Measurements from ENCODE around the gene TTLL8. TPM values are rescaled to one million over a fixed set of nuclear protein-coding genes. Genes with fewer than 3 reads are reported as not detected.

The TTLL8 gene
- total and polyA plus RNA-seq, 2 of the 8 experiments (the other 6 are each of a cell fraction or from before 2014, with no cell fraction given) = not detected

GRCh38 chr22:49998718-49999062 lies 59.4 kb downstream of the TTLL8 start:
- H2AK5ac ChIP-seq (ENCODE audit: low read depth, low read length) = no peak overlapping the region; the same call in none of the 2 replicates
- no peak overlapping the region for H3K18ac ChIP-seq (ENCODE audit: extremely low read depth, low read length)
- no peaks in the 10 kb centered on the region for H3K9me3 ChIP-seq (ENCODE audit: insufficient read depth in 2 of 2, low read depth in 1 of 2, low read length in 1 of 2)
- ChIA-PET CTCF (ENCODE audit: partially characterized antibody) (interaction anchor here (1.5 kb wide), 1 partner anchor 11 kb away, joined by 5 read pairs; no protein-coding TSS in a partner anchor), POLR2A (ENCODE audit: partially characterized antibody) (no interaction called here)
- no peak overlapping the region for H4K8ac ChIP-seq (ENCODE audit: extremely low read depth, insufficient read depth, low read length)
- peak overlapping the region; percentile 78 for H3K4ac ChIP-seq (replicated peaks; ENCODE audit: insufficient read length, low read depth, low read length)
- peak overlapping the region; percentile 95; the same call in 1 of the 2 replicates for H2BK15ac ChIP-seq (ENCODE audit: low read length)
- no peak overlapping the region for H3K27ac ChIP-seq (ENCODE audit: low read depth, low read length)
- H3K9ac ChIP-seq (replicated peaks in 1 of 4; ENCODE audit: extremely low read depth in 1 of 4, low read depth in 3 of 4, low read length in 3 of 4) = no peak overlapping the region
- H3K27me3 ChIP-seq (replicated peaks in 1 of 4; ENCODE audit: control insufficient read depth in 3 of 4, extremely low read depth in 1 of 4, insufficient read depth in 3 of 4, low read length in 3 of 4) = peaks cover 10 to 22% (median 12%) of the 10 kb centered on the region in 4 experiments; a peak in 6 of 7 replicates
- no peak overlapping the region for H3K14ac ChIP-seq (ENCODE audit: insufficient read length)
- H3K23ac ChIP-seq (ENCODE audit: insufficient read length) = no peak overlapping the region
- no peak overlapping the region for H4K5ac ChIP-seq (ENCODE audit: insufficient read length, low read depth, low read length)
- H3K4me2 ChIP-seq (ENCODE audit: insufficient read depth in 1 of 2, low read depth in 2 of 2, low read length in 2 of 2) = peak overlapping the region; percentile 56 to 93
- FAIRE-seq = no peak
- H2BK5ac ChIP-seq (ENCODE audit: low read depth, low read length) = peak overlapping the region; percentile 77; the same call in 1 of the 2 replicates
- TF ChIP-seq TBP (IDR thresholded peaks at IDR 0.05; ENCODE audit: low read depth, low read length) (no peak), CHD1 (IDR thresholded peaks at IDR 0.05; ENCODE audit: low read depth, low read length) (no peak), RAD21 (IDR thresholded peaks at IDR 0.05 in 1 of 2, conservative IDR thresholded peaks at IDR 0.05 in 1 of 2; ENCODE audit: low read depth in 2 of 2, low read length in 2 of 2) (no peak), FOSL1 (IDR thresholded peaks at IDR 0.05; ENCODE audit: insufficient read depth, low read depth, low read length) (no peak)
- H3K79me2 ChIP-seq (ENCODE audit: control insufficient read depth in 1 of 2, insufficient read depth in 2 of 2, low read length in 2 of 2) = no peaks in the 10 kb centered on the region
- 86% methylated on average over 14 of the region's 14 CpGs; no CpG with 5 or more reads in 1 of the 2 experiments for WGBS, 2 experiments (ENCODE audit: extremely low coverage in 1 of 2, insufficient coverage in 1 of 2, insufficient read length in 1 of 2, insufficient replicate concordance in 2 of 2, low coverage in 1 of 2, low lambda C conversion rate in 2 of 2, missing lambda C conversion rate in 1 of 2)
- H2BK12ac ChIP-seq (ENCODE audit: low read depth, low read length) = peak overlapping the region; percentile 60; the same call in 1 of the 2 replicates
- no peak overlapping the region; the same call in 1 of the 2 replicates for H2AFZ ChIP-seq (ENCODE audit: low read length)
- no peaks in the 10 kb centered on the region for H3K79me1 ChIP-seq (ENCODE audit: low read depth, low read length)
- peaks cover 0 to 15% (median 8%) of the 10 kb centered on the region in 4 experiments; a peak in 5 of 7 replicates for H3K4me1 ChIP-seq (replicated peaks in 1 of 4; ENCODE audit: control insufficient read depth in 3 of 4, insufficient read depth in 4 of 4, low read length in 3 of 4)
- H3K4me3 ChIP-seq (ENCODE audit: extremely low read depth in 1 of 4, insufficient read depth in 2 of 4, low read depth in 3 of 4, low read length in 4 of 4) = peak overlapping the region in 1 of 4 experiments; percentile 59; a peak in 3 of 8 replicates
- no peak overlapping the region for H3K56ac ChIP-seq (replicated peaks; ENCODE audit: insufficient read length, low read depth, low read length)
- H4K91ac ChIP-seq (replicated peaks; ENCODE audit: insufficient read length, low read length) = peak overlapping the region; percentile 40
- peaks cover 2 to 13% of the 10 kb centered on the region in 2 experiments for H4K20me1 ChIP-seq (replicated peaks in 1 of 2; ENCODE audit: control insufficient read depth in 1 of 2, insufficient read depth in 2 of 2, low read length in 2 of 2)
- no peak for DNase-seq (ENCODE audit: low read depth in 1 of 2, low spot score in 2 of 2)
- peak overlapping the region; percentile 15 for H2BK120ac ChIP-seq (replicated peaks; ENCODE audit: low read depth, low read length)
- H3K23me2 ChIP-seq (ENCODE audit: low read depth, low read length) = peaks cover 13% of the 10 kb centered on the region
- H2BK20ac ChIP-seq (ENCODE audit: low read length) = no peak overlapping the region
- H3K36me3 ChIP-seq (ENCODE audit: control insufficient read depth in 2 of 4, insufficient read depth in 4 of 4, low read length in 3 of 4) = no peaks in the 10 kb centered on the region

Data from H1 (cell line).